Endothelial cell of umbilical vein (primary cell): ENCODE data around the gene LDAF1. TPM values are rescaled to one million over a fixed set of nuclear protein-coding genes. Genes with fewer than 3 reads are reported as not detected.

Source experiments
- polyA plus RNA-seq, 4 experiments: library from polyadenylated mRNA; depleted of rRNA in 3 of 4; stranded (reverse) in 3 of 4; unstranded in 1 of 4; fragments of >200 nt; gene quantifications; 2 replicates each; pipeline versions ENCODE4 v1.2.1 to v1.2.3, GENCODE V29; 2011 to 2012; ENCODE audit warnings: missing spikeins in 1 of 4
- total RNA-seq: library from RNA; stranded (reverse); gene quantifications from 2 replicates; pipeline ENCODE4 v1.2.3, GENCODE V29; 2021

The LDAF1 gene
- total and polyA plus RNA-seq, 2 donors (not counting 3 experiments of a cell fraction or from before 2014, with no cell fraction given) = 20.4 to 37.5 TPM

Other genes starting within 250 kb of the LDAF1 start
- gene DNAH3, start 7.8 kb upstream of the LDAF1 start, total RNA-seq = not detected in 2 replicates
- gene DNAH3, start 7.8 kb upstream of the LDAF1 start, polyA plus RNA-seq = not detected in 2 replicates
- gene ZP2, start 52.9 kb downstream of the LDAF1 start, total RNA-seq = not detected in 2 replicates
- gene ZP2, start 52.9 kb downstream of the LDAF1 start, polyA plus RNA-seq = not detected in 2 replicates
- gene ANKS4B, start 75.0 kb downstream of the LDAF1 start, total RNA-seq = not detected in 2 replicates
- not detected in 2 replicates for gene ANKS4B, start 75.0 kb downstream of the LDAF1 start, polyA plus RNA-seq
- not detected in 2 replicates for gene CRYM, start 119.6 kb downstream of the LDAF1 start, total RNA-seq
- gene CRYM, start 119.6 kb downstream of the LDAF1 start, polyA plus RNA-seq = not detected in 2 replicates